Activated CD8-positive, alpha-beta memory T cell treated with anti-CD3 and anti-CD28 coated beads for 36 hours (primary cell): ENCODE results near the gene NBPF6. TPM values are rescaled to one million over a fixed set of nuclear protein-coding genes. Genes with fewer than 3 reads are reported as not detected.
"Not testable (repeated sequence)": the region's sequence is repeated elsewhere in the genome, so short reads cannot be mapped to it uniquely, and the experiment has no call there.

Experiments used
- CTCF ChIA-PET: fragments of 350-600 bp; sonication (Branson Sonifier 250); formaldehyde crosslinking; loops from one replicate; lab custom pipeline; 2021; ENCODE audit warnings: antibody characterized with exemption; lab: Charles Lee
- POLR2A ChIA-PET: fragments of 350-600 bp; sonication (Branson Sonifier 250); formaldehyde crosslinking; loops from one replicate; lab custom pipeline; 2021; ENCODE audit warnings: antibody characterized with exemption; lab: Charles Lee
- total RNA-seq, 2 experiments: library from RNA; stranded (reverse); gene quantifications; one replicate each; pipeline ENCODE4 v1.2.3, GENCODE V29; 2021

Gene NBPF6
- total RNA-seq, 2 experiments from 2014 or later = not detected

GRCh38 chr1:108486707-108487106 lies 36.6 kb downstream of the NBPF6 start:
- CTCF ChIA-PET, POLR2A ChIA-PET: not testable (repeated sequence)

- POLR2A ChIA-PET, CTCF ChIA-PET: not testable (repeated sequence)
These were observed 44.9 kb downstream of the NBPF6 start for GRCh38 chr1:108495008-108495407.

GRCh38 chr1:108496856-108497255 lies 46.7 kb downstream of the NBPF6 start:
- CTCF ChIA-PET, POLR2A ChIA-PET: not testable (repeated sequence)

GRCh38 chr1:108502138-108502537 lies 52.0 kb downstream of the NBPF6 start:
- CTCF ChIA-PET = interaction anchor here (1.2 kb wide), 1 partner anchor 141 kb away, joined by 3 read pairs; no protein-coding TSS in a partner anchor

GRCh38 chr1:108502624-108503023 lies 52.5 kb downstream of the NBPF6 start:
- ChIA-PET CTCF (interaction anchor here (1.2 kb wide), 1 partner anchor 141 kb away, joined by 3 read pairs; no protein-coding TSS in a partner anchor), POLR2A (no interaction called here)

More at GRCh38 chr1:108502138-108502537, 52.0 kb downstream of the NBPF6 start:
- POLR2A ChIA-PET = no interaction called here

GRCh38 chr1:108503062-108503733 lies 53.1 kb downstream of the NBPF6 start:
- ChIA-PET CTCF (no interaction called here), POLR2A (no interaction called here)

GRCh38 chr1:108504447-108504846 lies 54.3 kb downstream of the NBPF6 start:
- ChIA-PET POLR2A (interaction anchor here (0.9 kb wide), 1 partner anchor 56 kb away, joined by 3 read pairs; the partner anchor contains the start of gene EEIG2), CTCF (interaction anchor here (1.0 to 1.5 kb wide), 2 partner anchors 47 to 139 kb away, joined by 3 read pairs; no protein-coding TSS in a partner anchor)

GRCh38 chr1:108505763-108506070 lies 55.6 kb downstream of the NBPF6 start:
- POLR2A ChIA-PET = no interaction called here
- CTCF ChIA-PET = no interaction called here

- POLR2A ChIA-PET = no interaction called here
- CTCF ChIA-PET = interaction anchor here (1.1 to 3.8 kb wide), 4 partner anchors 50 to 149 kb away, joined by 5 to 28 read pairs (median 17); partner anchors contain the start of genes EEIG2 and HENMT1
These were observed 61.6 kb downstream of the NBPF6 start for GRCh38 chr1:108511764-108512163.

GRCh38 chr1:108512239-108513043 lies 62.3 kb downstream of the NBPF6 start:
- POLR2A ChIA-PET = no interaction called here
- CTCF ChIA-PET = interaction anchor here (0.8 to 3.8 kb wide), 5 partner anchors 49 to 330 kb away, joined by 3 to 28 read pairs (median 7); partner anchors contain the start of genes EEIG2 and HENMT1

- ChIA-PET CTCF (interaction anchor here (0.8 to 3.8 kb wide), 4 partner anchors 48 to 331 kb away, joined by 3 to 28 read pairs (median 17); partner anchors contain the start of gene EEIG2), POLR2A (no interaction called here)
These were observed 62.9 kb downstream of the NBPF6 start for GRCh38 chr1:108513044-108513415.

GRCh38 chr1:108513914-108514313 lies 63.8 kb downstream of the NBPF6 start:
- CTCF ChIA-PET, POLR2A ChIA-PET: not testable (repeated sequence)

- CTCF ChIA-PET, POLR2A ChIA-PET: not testable (repeated sequence)
These were observed 67.3 kb downstream of the NBPF6 start for GRCh38 chr1:108517301-108517897.

Other genes with a start within 250 kb of the NBPF6 start
- 10 to 100 TPM; 19.6 to 20.1 TPM for gene SLC25A24, start 250.0 kb upstream of the NBPF6 start, total RNA-seq
- under 1 TPM; 0.10 to 0.11 TPM for gene NBPF4, start 206.3 kb upstream of the NBPF6 start, total RNA-seq
- gene EEIG2, start 109.8 kb downstream of the NBPF6 start, total RNA-seq = 10 to 100 TPM; 13.8 to 14.1 TPM
- 10 to 100 TPM; 30.6 to 32.4 TPM for gene HENMT1, start 210.8 kb downstream of the NBPF6 start, total RNA-seq
- 10 to 100 TPM; 73.8 to 75.4 TPM for gene PRPF38B, start 242.0 kb downstream of the NBPF6 start, total RNA-seq